ENCODE measurements around the gene SIDT1.
"Not testable (repeated sequence)": the region's sequence is repeated elsewhere in the genome, so short reads cannot be mapped to it uniquely, and the experiment has no call there.

The SIDT1 gene

GRCh38 chr3:113600418-113601182 lies 68.2 kb downstream of the SIDT1 start:
- no peak for DNase-seq

- no peak for DNase-seq
These were observed 68.9 kb downstream of the SIDT1 start for GRCh38 chr3:113601240-113601639.

- no peak for DNase-seq
These were observed 69.9 kb downstream of the SIDT1 start for GRCh38 chr3:113602256-113602655.

GRCh38 chr3:113602836-113603235 lies 70.5 kb downstream of the SIDT1 start:
- no peak for DNase-seq

GRCh38 chr3:113606539-113607218 lies 74.3 kb downstream of the SIDT1 start:
- DNase-seq: no peak

GRCh38 chr3:113607219-113607596 lies 74.9 kb downstream of the SIDT1 start:
- DNase-seq: no peak

- DNase-seq: no peak
These were observed 82.0 kb downstream of the SIDT1 start for GRCh38 chr3:113614402-113614801.

GRCh38 chr3:113615976-113616375 lies 83.6 kb downstream of the SIDT1 start:
- no peak for DNase-seq

GRCh38 chr3:113617726-113618125 lies 85.4 kb downstream of the SIDT1 start:
- no peak for DNase-seq

- no peak for DNase-seq
These were observed 87.7 kb downstream of the SIDT1 start for GRCh38 chr3:113620091-113620490.

- no peak for DNase-seq
These were observed 91.0 kb downstream of the SIDT1 start for GRCh38 chr3:113623324-113623723.

GRCh38 chr3:113623811-113624210 lies 91.5 kb downstream of the SIDT1 start:
- no peak for DNase-seq

- DNase-seq: no peak
These were observed 93.5 kb downstream of the SIDT1 start for GRCh38 chr3:113625834-113626233.

- DNase-seq: peak; percentile 40 to 52
These were observed 94.4 kb downstream of the SIDT1 start for GRCh38 chr3:113626503-113627371.

- DNase-seq: no peak
These were observed 96.0 kb downstream of the SIDT1 start for GRCh38 chr3:113628316-113628715.

- DNase-seq: no peak
These were observed 96.4 kb downstream of the SIDT1 start for GRCh38 chr3:113628788-113629187.

- DNase-seq: no peak
These were observed 97.4 kb downstream of the SIDT1 start for GRCh38 chr3:113629584-113630421.

GRCh38 chr3:113630956-113631542 lies 98.7 kb downstream of the SIDT1 start:
- no peak for DNase-seq

GRCh38 chr3:113631573-113631972 lies 99.2 kb downstream of the SIDT1 start:
- DNase-seq: no peak

GRCh38 chr3:113634782-113635474 lies 102.6 kb downstream of the SIDT1 start:
- no peak for DNase-seq

- DNase-seq: not testable (repeated sequence)
These were observed 103.7 kb downstream of the SIDT1 start for GRCh38 chr3:113636034-113636433.

GRCh38 chr3:113637756-113638155 lies 105.4 kb downstream of the SIDT1 start:
- no peak for DNase-seq
